Kidney (tissue), 14 donors: ENCODE results near the gene PPFIBP1. TPM values are rescaled to one million over a fixed set of nuclear protein-coding genes. Genes with fewer than 3 reads are reported as not detected.

ENCODE experiments used
- DNase-seq, 5 donors: peaks; one replicate each; pipeline ENCODE4 v3.0.0-alpha.2; 2013 to 2020
- FAIRE-seq: peaks from 2 replicates; lab custom pipeline; 2012; peaks lifted over from hg19 to GRCh38; lab: Jason Lieb, UNC
- H3K27ac ChIP-seq, 2 donors: one replicate each; pipeline ENCODE4 v1.7.0; 2013; ENCODE audit warnings: low read depth in 2 of 2, low read length in 2 of 2, inconsistent platforms in 1 of 2
- H3K27me3 ChIP-seq: one replicate; pipeline ENCODE4 v1.7.1; 2013; ENCODE audit warnings: low read length, inconsistent platforms; ENCODE audit not compliant: control insufficient read depth, insufficient read depth
- H3K36me3 ChIP-seq, 3 donors: one replicate each; pipeline versions ENCODE4 v1.7.0 to v1.7.1; 2013; ENCODE audit warnings: low read length in 3 of 3, control low read depth in 1 of 3, inconsistent platforms in 1 of 3; ENCODE audit not compliant: insufficient read depth in 3 of 3, control insufficient read depth in 2 of 3
- H3K4me1 ChIP-seq, 3 donors: one replicate each; pipeline versions ENCODE4 v1.7.0 to v1.7.1; 2013; ENCODE audit warnings: low read length in 3 of 3, inconsistent platforms in 1 of 3, low read depth in 1 of 3; ENCODE audit not compliant: control insufficient read depth in 2 of 3, insufficient read depth in 2 of 3
- H3K4me3 ChIP-seq, 3 donors: one replicate each; pipeline versions ENCODE4 v1.7.0 to v1.8.1; 2013; ENCODE audit warnings: low read length in 3 of 3, control low read depth in 1 of 3, inconsistent platforms in 1 of 3
- H3K9ac ChIP-seq, 3 donors: one replicate each; pipeline versions ENCODE4 v1.7.0 to v1.7.1; 2013; ENCODE audit warnings: low read length in 3 of 3, control low read depth in 1 of 3, inconsistent platforms in 1 of 3
- H3K9me3 ChIP-seq, 3 donors: one replicate each; pipeline versions ENCODE4 v1.7.0 to v1.7.1; 2013; ENCODE audit warnings: low read length in 3 of 3, control low read depth in 1 of 3, inconsistent platforms in 1 of 3; ENCODE audit not compliant: control insufficient read depth in 2 of 3, insufficient read depth in 1 of 3
- CTCF ChIP-seq: IDR thresholded peaks from 3 replicates; pipeline ENCODE4 v1.5.1; 2012; ENCODE audit warnings: mild to moderate bottlenecking, moderate library complexity, borderline replicate concordance; ENCODE audit not compliant: insufficient read depth; ENCODE audit errors: extremely low read depth
- intact Hi-C: fragments of 100-400 bp; cut with DNase I; formaldehyde crosslinking; loops from one replicate; pipeline ENCODE4 v1.11.1; 2022
- polyA plus RNA-seq: library from polyadenylated mRNA; stranded (reverse); fragments of 350-450 nt; fragmentation: Illumina TruSeq; extraction: RNeasy Lipid Tissue Mini Kit (QIAGEN cat#74804); gene quantifications from one replicate; pipeline ENCODE4 v1.2.3, GENCODE V29; 2014; ENCODE audit warnings: low read depth, low replicate concordance; ENCODE audit not compliant: insufficient read depth
- total RNA-seq: library from RNA; stranded (reverse); fragmentation: NEBNext Ultra II Directional; extraction: Animal tissue kit (Norgen Biotek cat#: 25700); gene quantifications from one replicate; pipeline ENCODE4 v1.2.1, GENCODE V29; 2021
- donor health status: control.
- donor health status: control.
- donor health status: control.
- donor health status: control.
- donor health status: control.
- donor health status: DM: yes; HTN: yes; CAD: no.
- donor health status: Normal renal cell carcinoma (clear cell type).

Gene PPFIBP1
- total and polyA plus RNA-seq, 2 donors from 2014 or later = 12.7 to 175 TPM

DNA sequence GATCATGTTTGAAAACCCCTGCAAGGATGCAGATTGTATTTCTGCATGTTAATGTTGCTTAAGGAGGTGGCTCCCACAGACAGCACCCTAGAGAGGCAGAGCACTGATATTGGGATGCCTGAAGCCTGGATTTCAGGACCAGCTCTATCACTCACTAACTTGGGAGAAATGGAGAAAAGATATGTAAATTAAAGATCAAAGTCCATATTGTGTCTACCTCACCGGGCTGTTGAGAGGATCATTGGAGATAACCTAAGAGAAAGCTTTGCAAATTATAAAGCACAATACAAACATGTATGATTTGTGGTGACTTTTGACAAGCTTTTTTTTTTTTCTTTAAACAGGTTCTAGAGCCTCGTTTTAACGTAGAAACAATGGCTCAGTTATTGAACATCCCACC is 164.7 kb downstream of the PPFIBP1 start:
- no peak for DNase-seq
- Histone ChIP-seq H3K9me3 (no peaks in the 10 kb centered on the region), H3K4me3 (no peak overlapping the region), H3K4me1 (no peaks in the 10 kb centered on the region), H3K27ac (no peak overlapping the region), H3K36me3 (peaks cover 8 to 61% (median 38%) of the 10 kb centered on the region in 3 donors), H3K9ac (no peak overlapping the region), H3K27me3 (no peaks in the 10 kb centered on the region)
- intact Hi-C loops = no loop called here
- no peak for TF ChIP-seq CTCF
- no peak for FAIRE-seq

DNA sequence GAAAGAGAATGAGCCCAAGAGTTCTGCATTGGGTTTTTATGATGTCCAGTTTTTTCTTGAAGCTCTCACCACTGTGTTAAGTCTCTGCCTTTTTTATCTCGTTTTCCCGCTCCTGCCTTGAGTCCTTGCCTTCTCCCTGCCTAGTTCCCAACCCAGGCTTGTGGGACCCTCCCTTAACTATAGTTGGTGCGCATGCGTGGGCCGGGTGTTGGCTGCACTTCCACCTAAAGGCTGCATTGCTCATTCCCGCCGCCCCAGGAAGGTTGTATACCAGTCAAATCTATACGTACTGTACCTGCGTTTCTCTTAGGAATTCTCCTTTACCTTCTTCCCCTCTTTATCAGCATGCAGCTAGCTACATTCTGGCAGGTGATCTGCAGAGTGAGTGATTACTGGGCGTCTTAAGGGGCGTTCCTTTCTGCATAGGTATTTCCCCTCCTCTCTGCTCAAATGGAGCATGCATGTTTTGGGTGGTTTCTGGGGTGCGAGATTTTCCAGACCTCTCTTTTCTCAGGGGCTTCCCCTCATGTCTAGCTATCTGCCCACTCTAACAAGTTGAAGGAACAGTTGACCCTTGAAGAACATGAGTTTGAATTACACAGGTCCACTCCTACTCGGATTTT is 165.7 kb downstream of the PPFIBP1 start:
- intact Hi-C loops = no loop called here
- no peak for TF ChIP-seq CTCF
- Histone ChIP-seq H3K4me3 (no peak overlapping the region), H3K4me1 (no peaks in the 10 kb centered on the region), H3K27ac (no peak overlapping the region), H3K9ac (no peak overlapping the region), H3K36me3 (peaks cover 8 to 61% (median 38%) of the 10 kb centered on the region in 3 donors), H3K9me3 (no peaks in the 10 kb centered on the region), H3K27me3 (no peaks in the 10 kb centered on the region)
- no peak for DNase-seq
- FAIRE-seq = no peak

GRCh38 chr12:27693403-27693802 is 169.4 kb downstream of the PPFIBP1 start:
- H3K36me3 ChIP-seq = peaks cover 3 to 53% (median 31%) of the 10 kb centered on the region in 3 donors

More at GRCh38 chr12:27693403-27693802, 169.4 kb downstream of the PPFIBP1 start:
- H3K27me3 ChIP-seq = no peaks in the 10 kb centered on the region
- no peak overlapping the region for H3K9ac ChIP-seq
- no peak for TF ChIP-seq CTCF
- intact Hi-C loops = no loop called here
- H3K27ac ChIP-seq = no peak overlapping the region
- no peak for FAIRE-seq
- H3K4me3 ChIP-seq = no peak overlapping the region
- H3K4me1 ChIP-seq = no peaks in the 10 kb centered on the region
- no peak for DNase-seq
- H3K9me3 ChIP-seq = no peaks in the 10 kb centered on the region
